Calu3 (cell line): ENCODE results near the gene TMEM256. TPM values are rescaled to one million over a fixed set of nuclear protein-coding genes. Genes with fewer than 3 reads are reported as not detected.

Source experiments
- BruUV-seq: library from RNA; stranded (reverse); fragments of 400-500 nt; replicated peaks from 2 replicates; lab custom pipeline; 2021; lab: Mats Ljungman, UMichigan
- CTCF ChIA-PET: fragments of 300-600 bp; sonication (Branson Sonifier 250); formaldehyde crosslinking; loops from one replicate; lab custom pipeline; 2022; ENCODE audit warnings: antibody characterized with exemption; lab: Charles Lee
- DNase-seq: peaks from one replicate; pipeline ENCODE4 v3.0.0; 2022
- H3K27ac Mint-ChIP-seq: one replicate; pipeline ENCODE4 v1.8.0; 2022; ENCODE audit warnings: mixed read lengths; ENCODE audit not compliant: unreplicated experiment
- H3K27me3 Mint-ChIP-seq: one replicate; pipeline ENCODE4 v1.8.0; 2022; ENCODE audit warnings: mixed read lengths; ENCODE audit not compliant: unreplicated experiment
- H3K36me3 Mint-ChIP-seq: one replicate; pipeline ENCODE4 v1.8.0; 2022; ENCODE audit warnings: mild to moderate bottlenecking, moderate library complexity, mixed read lengths; ENCODE audit not compliant: insufficient read depth, unreplicated experiment
- H3K4me1 Mint-ChIP-seq: one replicate; pipeline ENCODE4 v1.8.0; 2022; ENCODE audit warnings: mild to moderate bottlenecking, low read depth, mixed read lengths; ENCODE audit not compliant: unreplicated experiment
- H3K4me3 Mint-ChIP-seq: one replicate; pipeline ENCODE4 v1.8.0; 2022; ENCODE audit warnings: mild to moderate bottlenecking, low read depth, moderate library complexity, mixed read lengths; ENCODE audit not compliant: unreplicated experiment
- H3K9me3 Mint-ChIP-seq: one replicate; pipeline ENCODE4 v1.8.0; 2022; ENCODE audit warnings: low read depth, mixed read lengths; ENCODE audit not compliant: unreplicated experiment
- CTCF ChIP-seq: fragments of 200-600 bp; IDR thresholded peaks from one replicate; pipeline ENCODE4 v1.8.0; 2022; ENCODE audit warnings: antibody characterized with exemption; ENCODE audit not compliant: unreplicated experiment
- intact Hi-C: fragments of 100-400 bp; cut with micrococcal nuclease; formaldehyde crosslinking; loops from one replicate; pipeline ENCODE4 v1.10.0; 2022; ENCODE audit not compliant: unreplicated experiment
- total RNA-seq: library from RNA; stranded (reverse); gene quantifications from 2 replicates; pipeline ENCODE4 v1.2.3, GENCODE V29; 2022

TMEM256 gene
- total RNA-seq, 1 experiment from 2014 or later = 47.8 TPM

DNA sequence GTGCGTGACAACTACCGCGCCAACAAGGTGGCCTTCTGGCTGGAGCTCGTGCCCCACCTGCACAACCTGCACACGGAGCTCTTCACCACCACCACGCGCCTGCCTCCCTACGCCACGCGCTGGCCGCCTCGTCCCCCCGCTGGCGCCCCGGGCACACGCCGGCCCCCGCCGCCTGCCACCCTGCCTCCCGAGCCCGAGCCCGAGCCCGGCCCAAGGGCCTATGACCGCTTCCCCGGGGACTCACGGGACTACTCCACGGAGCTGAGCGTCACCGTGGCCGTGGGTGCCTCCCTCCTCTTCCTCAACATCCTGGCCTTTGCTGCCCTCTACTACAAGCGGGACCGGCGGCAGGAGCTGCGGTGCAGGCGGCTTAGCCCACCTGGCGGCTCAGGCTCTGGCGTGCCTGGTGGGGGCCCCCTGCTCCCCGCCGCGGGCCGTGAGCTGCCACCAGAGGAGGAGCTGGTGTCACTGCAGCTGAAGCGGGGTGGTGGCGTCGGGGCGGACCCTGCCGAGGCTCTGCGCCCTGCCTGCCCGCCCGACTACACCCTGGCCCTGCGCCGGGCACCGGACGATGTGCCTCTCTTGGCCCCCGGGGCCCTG, 13.3 kb upstream of the TMEM256 start:
- peaks cover 15% of the 10 kb centered on the region for H3K27me3 Mint-ChIP-seq
- intact Hi-C loops = no loop called here
- H3K27ac Mint-ChIP-seq = no peak overlapping the region
- H3K4me1 Mint-ChIP-seq = no peaks in the 10 kb centered on the region
- H3K9me3 Mint-ChIP-seq = no peaks in the 10 kb centered on the region
- no peak for TF ChIP-seq CTCF
- DNase-seq = no peak
- H3K36me3 Mint-ChIP-seq = peaks cover 4% of the 10 kb centered on the region
- BruUV-seq = no TSS peak
- H3K4me3 Mint-ChIP-seq = no peak overlapping the region
- CTCF ChIA-PET = no interaction called here

- no peaks in the 10 kb centered on the region for H3K9me3 Mint-ChIP-seq
- peaks cover 4% of the 10 kb centered on the region for H3K36me3 Mint-ChIP-seq
- no peak for DNase-seq
- H3K27ac Mint-ChIP-seq = no peak overlapping the region
- no peak for TF ChIP-seq CTCF
- H3K27me3 Mint-ChIP-seq = peaks cover 15% of the 10 kb centered on the region
- H3K4me3 Mint-ChIP-seq = no peak overlapping the region
- CTCF ChIA-PET = no interaction called here
- intact Hi-C loops = no loop called here
- no TSS peak for BruUV-seq
- no peaks in the 10 kb centered on the region for H3K4me1 Mint-ChIP-seq
Measured at GRCh38 chr17:7416323-7416722, 12.4 kb upstream of the TMEM256 start.

GRCh38 chr17:7415784-7416183, 11.9 kb upstream of the TMEM256 start:
- Mint-ChIP-seq H3K27me3 (peaks cover 15% of the 10 kb centered on the region), H3K4me3 (no peak overlapping the region), H3K36me3 (peaks cover 9% of the 10 kb centered on the region), H3K4me1 (no peaks in the 10 kb centered on the region), H3K27ac (no peak overlapping the region), H3K9me3 (no peaks in the 10 kb centered on the region)
- no peak for DNase-seq
- CTCF ChIA-PET = no interaction called here
- intact Hi-C loops = no loop called here
- no peak for TF ChIP-seq CTCF
- BruUV-seq = no TSS peak

DNA sequence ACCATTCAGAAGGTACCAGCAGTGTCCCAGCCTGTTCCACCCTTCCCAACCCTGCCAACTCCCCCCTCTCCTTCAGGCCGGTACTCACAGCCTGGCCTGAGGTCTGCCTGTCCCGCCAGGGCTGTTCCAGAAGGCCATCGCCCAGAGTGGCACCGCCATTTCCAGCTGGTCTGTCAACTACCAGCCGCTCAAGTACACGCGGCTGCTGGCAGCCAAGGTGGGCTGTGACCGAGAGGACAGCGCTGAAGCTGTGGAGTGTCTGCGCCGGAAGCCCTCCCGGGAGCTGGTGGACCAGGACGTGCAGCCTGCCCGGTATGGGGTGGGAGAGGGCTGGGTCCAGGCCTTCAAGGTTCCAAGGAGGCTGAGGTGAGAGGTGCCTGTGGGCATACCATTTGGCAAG, 10.9 kb upstream of the TMEM256 start:
- no peak for DNase-seq
- CTCF ChIA-PET = no interaction called here
- Mint-ChIP-seq H3K4me3 (no peak overlapping the region), H3K27ac (no peak overlapping the region), H3K9me3 (no peaks in the 10 kb centered on the region), H3K4me1 (no peaks in the 10 kb centered on the region), H3K27me3 (peaks cover 14% of the 10 kb centered on the region), H3K36me3 (peaks cover 9% of the 10 kb centered on the region)
- no TSS peak for BruUV-seq
- no peak for TF ChIP-seq CTCF
- intact Hi-C loops = no loop called here
